GM12878 (cell line): ENCODE measurements around the gene PPAN. TPM values are rescaled to one million over a fixed set of nuclear protein-coding genes. Genes with fewer than 3 reads are reported as not detected.
A peak's percentile ranks its signal among the peaks of the same experiment; 100 is the strongest.

ENCODE experiments used
- ATAC-seq: fragments of 200-7000 bp; cut with Tn5 transposase; 3 replicates; pipeline ENCODE4 v1.9.1; 2020; ENCODE audit warnings: mild to moderate bottlenecking, moderate library complexity
- BruUV-seq: library from RNA; stranded (reverse); fragments of 400-500 nt; replicated peaks from 2 replicates; lab custom pipeline; 2021; lab: Mats Ljungman, UMichigan
- CTCF ChIA-PET: fragments of 300-600 bp; sonication (Branson Sonifier 250); formaldehyde crosslinking; extraction: SDS; loops from one replicate; lab custom pipeline; 2021; ENCODE audit warnings: inconsistent platforms; lab: Yijun Ruan, JAX
- POLR2A ChIA-PET: fragments of 350-600 bp; formaldehyde crosslinking; extraction: SDS; loops from one replicate; lab custom pipeline; 2021; ENCODE audit warnings: inconsistent platforms; lab: Charles Lee
- RAD21 ChIA-PET: fragments of 300-600 bp; sonication (Branson Sonifier 250); formaldehyde crosslinking; loops from one replicate; lab custom pipeline; 2023; ENCODE audit warnings: antibody characterized with exemption; ENCODE audit not compliant: unreplicated experiment; lab: Charles Lee
- SMC1A ChIA-PET: fragments of 300-600 bp; sonication (Branson Sonifier 250); formaldehyde crosslinking; loops from one replicate; lab custom pipeline; 2023; ENCODE audit not compliant: unreplicated experiment, uncharacterized antibody; lab: Charles Lee
- DNase-seq: peaks from one replicate; pipeline ENCODE4 v3.0.0-alpha.2; 2011; ENCODE audit warnings: low read depth, low spot score
- FAIRE-seq: peaks from 3 replicates; lab custom pipeline; 2011; peaks lifted over from hg19 to GRCh38; lab: Jason Lieb, UNC
- H2AFZ ChIP-seq: 2 replicates; pipeline ENCODE4 v1.6.0; 2011; ENCODE audit warnings: low read depth, low read length, control low read depth; ENCODE audit not compliant: control insufficient read depth
- H3K27ac ChIP-seq: 2 replicates; pipeline ENCODE4 v1.5.1; 2011; ENCODE audit warnings: control low read depth; ENCODE audit not compliant: control insufficient read depth, insufficient read depth
- H3K27me3 ChIP-seq, 2 experiments: replicated peaks in 1 of 2; 2 replicates each; pipeline versions ENCODE4 v1.6.0 to v1.6.1; 2011; ENCODE audit warnings: low read length in 1 of 2; ENCODE audit not compliant: control insufficient read depth in 2 of 2, insufficient read depth in 2 of 2
- H3K36me3 ChIP-seq, 2 experiments: 2 replicates each; pipeline ENCODE4 v1.5.1; 2011; ENCODE audit warnings: low read length in 1 of 2; ENCODE audit not compliant: control insufficient read depth in 2 of 2, insufficient read depth in 2 of 2
- H3K4me1 ChIP-seq: 2 replicates; pipeline ENCODE4 v1.6.1; 2011; ENCODE audit warnings: mild to moderate bottlenecking, low read length, moderate library complexity, mixed read lengths; ENCODE audit not compliant: control insufficient read depth, insufficient read depth
- H3K4me2 ChIP-seq: 2 replicates; pipeline ENCODE4 v1.6.0; 2011; ENCODE audit warnings: control low read depth; ENCODE audit not compliant: control insufficient read depth, insufficient read depth
- H3K4me3 ChIP-seq: fragments of 200-600 bp; sonication (generic); 2 replicates; pipeline ENCODE4 v1.5.1; 2016
- H3K79me2 ChIP-seq: 2 replicates; pipeline ENCODE4 v1.6.0; 2011; ENCODE audit warnings: low read length; ENCODE audit not compliant: control insufficient read depth, insufficient read depth
- H3K9ac ChIP-seq: 2 replicates; pipeline ENCODE4 v1.8.0; 2011; ENCODE audit warnings: low read length, control low read depth, mixed read lengths; ENCODE audit not compliant: control insufficient read depth, insufficient read depth
- H3K9me3 ChIP-seq: replicated peaks from 3 replicates; pipeline ENCODE4 v1.5.1; 2011; ENCODE audit warnings: mild to moderate bottlenecking, low read length; ENCODE audit not compliant: control insufficient read depth, insufficient read depth
- H4K20me1 ChIP-seq: 2 replicates; pipeline ENCODE4 v1.6.0; 2011; ENCODE audit not compliant: control insufficient read depth, insufficient read depth
- CEBPB ChIP-seq, 2 experiments: fragments of 150-350 bp in 1 of 2; IDR thresholded peaks; 2 replicates each; pipeline ENCODE4 v1.6.1; 2012 to 2014; ENCODE audit warnings: low read depth in 2 of 2, low read length in 2 of 2, borderline replicate concordance in 1 of 2, inconsistent platforms in 1 of 2
- LARP7 ChIP-seq: fragments of 450-650 bp; IDR thresholded peaks from 2 replicates; pipeline ENCODE4 v1.6.1; 2017; ENCODE audit warnings: mild to moderate bottlenecking
- NKRF ChIP-seq: fragments of 450-650 bp; conservative IDR thresholded peaks from 2 replicates; pipeline ENCODE4 v1.6.1; 2017; ENCODE audit warnings: mild to moderate bottlenecking, moderate library complexity
- TCF3 ChIP-seq: IDR thresholded peaks from 2 replicates; pipeline ENCODE4 v1.6.1; 2012; ENCODE audit warnings: low read depth, mild to moderate bottlenecking, low read length, borderline replicate concordance; ENCODE audit not compliant: insufficient read depth
- WGBS: methylation state at CpG from one replicate; pipeline ENCODE4 v1.1.6; 2016; ENCODE audit warnings: low lambda C conversion rate; ENCODE audit not compliant: insufficient replicate concordance, insufficient coverage; ENCODE audit errors: missing lambda C conversion rate; 5-methylcytosine and 5-hydroxymethylcytosine counted together
- in situ Hi-C: fragments of 300-500 bp; cut with MboI; formaldehyde crosslinking; loops from 9 replicates; pipeline ENCODE4 v1.14.3; 2018; ENCODE audit warnings: mixed read lengths
- intact Hi-C: fragments of 100-400 bp; cut with micrococcal nuclease; formaldehyde crosslinking; loops from one replicate; pipeline ENCODE4 v1.14.2; 2022; ENCODE audit not compliant: unreplicated experiment
- polyA plus RNA-seq, 11 experiments: library from polyadenylated mRNA; depleted of rRNA in 4 of 11; unstranded in 6 of 11; stranded (reverse) in 5 of 11; fragments of >200 nt; fragmentation: Nextera tagmentation in 4 of 11; fragmentation: Illumina TruSeq in 1 of 11; extraction: Ambion mirVana in 4 of 11; extraction: Trizol in 1 of 11; gene quantifications; 1 replicate in 1 of 11; 2 replicates in 10 of 11; pipeline versions ENCODE4 v1.2.1 to v1.2.3, GENCODE V29; 2011 to 2016; ENCODE audit warnings: inconsistent platforms in 2 of 11, missing spikeins in 2 of 11, low read depth in 1 of 11
- total RNA-seq, 4 experiments: library from RNA; depleted of rRNA in 3 of 4; stranded (reverse); fragments of >200 nt in 3 of 4; fragmentation: Illumina TruSeq in 1 of 4; extraction: Trizol in 1 of 4; gene quantifications; 2 replicates each; pipeline versions ENCODE4 v1.2.1 to v1.2.3, GENCODE V29; 2013 to 2021

PPAN gene
- total and polyA plus RNA-seq, 10 of the 15 experiments (the other 5 are each of a cell fraction or from before 2014, with no cell fraction given) = 2.1 to 171 (median 108) TPM

- H3K9ac ChIP-seq = peak overlapping the region; percentile 95
- H4K20me1 ChIP-seq = no peaks in the 10 kb centered on the region
- BruUV-seq = no TSS peak
- ATAC-seq (peak; percentile 1), DNase-seq (no peak), FAIRE-seq (no peak)
- in situ Hi-C loops = no loop called here
- H3K4me1 ChIP-seq = 0 out of 2 replicates have a peak, but pooled peaks cover 2% of the 10 kb centered on the region
- peaks cover 17% of the 10 kb centered on the region for H3K79me2 ChIP-seq
- intact Hi-C loops = no loop called here
- POLR2A ChIA-PET = interaction anchor here (0.6 kb wide), 1 partner anchor 128 kb away, joined by 3 read pairs; no protein-coding TSS in a partner anchor
- H3K4me3 ChIP-seq = peak overlapping the region; percentile 96
- peak overlapping the region; percentile 89 for H3K27ac ChIP-seq
- no peak for TF ChIP-seq TCF3
- TF ChIP-seq LARP7 = no peak
- TF ChIP-seq NKRF = no peak
- TF ChIP-seq CEBPB (IDR thresholded peaks at IDR 0.05; ENCODE audit: borderline replicate concordance in 1 of 2, low read depth in 2 of 2, low read length in 2 of 2) = no peak
- CTCF ChIA-PET = interaction anchor here (0.7 to 4.9 kb wide), 6 partner anchors 10 to 187 kb away, joined by 3 to 39 read pairs (median 5); no protein-coding TSS in a partner anchor
- no peak overlapping the region for H2AFZ ChIP-seq
- peaks cover 4 to 30% of the 10 kb centered on the region in 2 experiments; a peak in 3 of 4 replicates for H3K36me3 ChIP-seq
- peak overlapping the region; percentile 62 for H3K4me2 ChIP-seq
- SMC1A ChIA-PET = interaction anchor here (0.7 kb wide), 1 partner anchor 15 kb away, joined by 3 read pairs; no protein-coding TSS in a partner anchor
- H3K27me3 ChIP-seq = no peaks in the 10 kb centered on the region
- no peaks in the 10 kb centered on the region for H3K9me3 ChIP-seq
- RAD21 ChIA-PET = interaction anchor here (1.2 kb wide), 1 partner anchor 15 kb away, joined by 3 read pairs; no protein-coding TSS in a partner anchor
- 28% methylated on average over 12 of the region's 12 CpGs for WGBS
Measured at GRCh38 chr19:10118960-10119359, 12.8 kb downstream of the PPAN start.
